ENCODE data around the gene TCF4. TPM values are rescaled to one million over a fixed set of nuclear protein-coding genes. Genes with fewer than 3 reads are reported as not detected.

TCF4 gene
- total RNA-seq, 1 experiment from 2014 or later: 93.7 TPM

DNA sequence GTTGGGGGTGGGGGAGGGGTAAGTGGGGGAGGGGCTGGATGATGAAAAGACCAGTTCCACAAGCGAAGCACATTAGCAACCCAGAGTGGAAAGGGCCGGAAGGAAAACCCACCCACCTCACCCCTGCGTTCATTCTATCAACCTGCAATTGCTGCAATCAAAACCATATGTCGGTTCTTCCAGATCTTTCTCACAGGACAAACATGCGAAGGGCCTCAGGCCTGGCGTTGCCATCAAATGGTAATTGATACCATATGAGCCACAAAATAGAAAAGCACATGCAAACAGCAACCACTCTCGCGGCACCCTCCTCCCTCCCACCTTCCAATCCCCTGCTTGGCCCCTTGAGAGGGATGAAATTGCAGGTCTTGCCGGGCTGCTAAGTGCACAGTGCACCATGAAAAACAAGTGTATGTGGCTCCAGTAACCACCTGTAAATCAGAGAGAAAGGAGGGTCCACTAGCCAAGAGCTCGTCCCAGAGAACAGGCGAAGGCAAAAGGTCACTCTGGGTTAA, 287.5 kb downstream of the TCF4 start:
- BruUV-seq (replicated peaks): no TSS peak
- H3K27ac Mint-ChIP-seq (ENCODE audit: unreplicated experiment): no peak overlapping the region
- no peak overlapping the region for H3K4me3 Mint-ChIP-seq (ENCODE audit: unreplicated experiment)
- ChIA-PET POLR2A (no interaction called here), CTCF (no interaction called here)
- H3K36me3 Mint-ChIP-seq (ENCODE audit: insufficient read depth, unreplicated experiment): peaks cover 14% of the 10 kb centered on the region
- no peak for DNase-seq
- H3K27me3 Mint-ChIP-seq (ENCODE audit: insufficient read depth, unreplicated experiment): no peaks in the 10 kb centered on the region
- TF ChIP-seq, protein P1, sequence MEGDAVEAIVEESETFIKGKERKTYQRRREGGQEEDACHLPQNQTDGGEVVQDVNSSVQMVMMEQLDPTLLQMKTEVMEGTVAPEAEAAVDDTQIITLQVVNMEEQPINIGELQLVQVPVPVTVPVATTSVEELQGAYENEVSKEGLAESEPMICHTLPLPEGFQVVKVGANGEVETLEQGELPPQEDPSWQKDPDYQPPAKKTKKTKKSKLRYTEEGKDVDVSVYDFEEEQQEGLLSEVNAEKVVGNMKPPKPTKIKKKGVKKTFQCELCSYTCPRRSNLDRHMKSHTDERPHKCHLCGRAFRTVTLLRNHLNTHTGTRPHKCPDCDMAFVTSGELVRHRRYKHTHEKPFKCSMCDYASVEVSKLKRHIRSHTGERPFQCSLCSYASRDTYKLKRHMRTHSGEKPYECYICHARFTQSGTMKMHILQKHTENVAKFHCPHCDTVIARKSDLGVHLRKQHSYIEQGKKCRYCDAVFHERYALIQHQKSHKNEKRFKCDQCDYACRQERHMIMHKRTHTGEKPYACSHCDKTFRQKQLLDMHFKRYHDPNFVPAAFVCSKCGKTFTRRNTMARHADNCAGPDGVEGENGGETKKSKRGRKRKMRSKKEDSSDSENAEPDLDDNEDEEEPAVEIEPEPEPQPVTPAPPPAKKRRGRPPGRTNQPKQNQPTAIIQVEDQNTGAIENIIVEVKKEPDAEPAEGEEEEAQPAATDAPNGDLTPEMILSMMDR (IDR thresholded peaks at IDR 0.05; ENCODE audit: insufficient read depth in 1 of 2, low read depth in 1 of 2, low read length in 1 of 2, severe bottlenecking in 1 of 2, unreplicated experiment in 1 of 2): no peak
- intact Hi-C loops (cut with micrococcal nuclease; ENCODE audit: unreplicated experiment): no loop called here
- Histone ChIP-seq H3K36me3 (ENCODE audit: control insufficient read depth, insufficient read depth, low read length) (no peaks in the 10 kb centered on the region), H3K4me3 (ENCODE audit: low read depth, low read length) (no peak overlapping the region), H3K4me1 (no peaks in the 10 kb centered on the region), H3K9me3 (no peaks in the 10 kb centered on the region), H3K27me3 (replicated peaks; ENCODE audit: control insufficient read depth, insufficient read depth, low read length) (no peaks in the 10 kb centered on the region)
- no peaks in the 10 kb centered on the region for H3K4me1 Mint-ChIP-seq (ENCODE audit: low read depth, unreplicated experiment)
- H3K9me3 Mint-ChIP-seq (ENCODE audit: unreplicated experiment): no peaks in the 10 kb centered on the region

DNA sequence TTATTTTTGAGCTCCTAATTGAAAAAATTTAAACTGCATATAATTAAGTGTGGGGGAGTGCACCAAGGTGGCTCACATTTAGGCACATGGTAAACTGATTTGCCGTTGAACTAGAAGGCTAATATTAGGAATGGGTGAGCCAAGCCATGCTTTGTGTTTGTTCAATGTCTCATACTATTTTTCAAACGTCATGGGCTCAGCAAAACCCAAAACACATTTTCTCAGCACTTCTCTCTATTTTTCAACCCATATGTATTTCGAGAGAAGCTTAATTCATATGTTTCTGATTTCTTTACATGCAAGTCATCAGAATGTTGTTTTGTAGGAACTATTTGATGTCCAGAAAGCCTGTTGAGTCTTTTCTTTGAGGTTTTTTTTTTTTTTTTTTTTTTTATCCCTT, 291.2 kb downstream of the TCF4 start:
- no peak overlapping the region for H3K4me3 ChIP-seq (ENCODE audit: low read depth, low read length)
- no peak overlapping the region for H3K27ac Mint-ChIP-seq (ENCODE audit: unreplicated experiment)
- no peaks in the 10 kb centered on the region for H3K4me1 Mint-ChIP-seq (ENCODE audit: low read depth, unreplicated experiment)
- DNase-seq: no peak
- no peak overlapping the region for H3K4me3 Mint-ChIP-seq (ENCODE audit: unreplicated experiment)
- ChIA-PET CTCF (no interaction called here), POLR2A (no interaction called here)
- H3K9me3 Mint-ChIP-seq (ENCODE audit: unreplicated experiment): no peaks in the 10 kb centered on the region
- no peaks in the 10 kb centered on the region for H3K4me1 ChIP-seq
- TF ChIP-seq, protein P1 (IDR thresholded peaks at IDR 0.05; ENCODE audit: insufficient read depth in 1 of 2, low read depth in 1 of 2, low read length in 1 of 2, severe bottlenecking in 1 of 2, unreplicated experiment in 1 of 2): no peak
- no peaks in the 10 kb centered on the region for H3K36me3 ChIP-seq (ENCODE audit: control insufficient read depth, insufficient read depth, low read length)
- peaks cover 17% of the 10 kb centered on the region for H3K36me3 Mint-ChIP-seq (ENCODE audit: insufficient read depth, unreplicated experiment)
- no peaks in the 10 kb centered on the region for H3K27me3 ChIP-seq (replicated peaks; ENCODE audit: control insufficient read depth, insufficient read depth, low read length)
- BruUV-seq (replicated peaks): no TSS peak
- intact Hi-C loops (cut with micrococcal nuclease; ENCODE audit: unreplicated experiment): no loop called here
- H3K27me3 Mint-ChIP-seq (ENCODE audit: insufficient read depth, unreplicated experiment): no peaks in the 10 kb centered on the region
- H3K9me3 ChIP-seq: no peaks in the 10 kb centered on the region

DNA sequence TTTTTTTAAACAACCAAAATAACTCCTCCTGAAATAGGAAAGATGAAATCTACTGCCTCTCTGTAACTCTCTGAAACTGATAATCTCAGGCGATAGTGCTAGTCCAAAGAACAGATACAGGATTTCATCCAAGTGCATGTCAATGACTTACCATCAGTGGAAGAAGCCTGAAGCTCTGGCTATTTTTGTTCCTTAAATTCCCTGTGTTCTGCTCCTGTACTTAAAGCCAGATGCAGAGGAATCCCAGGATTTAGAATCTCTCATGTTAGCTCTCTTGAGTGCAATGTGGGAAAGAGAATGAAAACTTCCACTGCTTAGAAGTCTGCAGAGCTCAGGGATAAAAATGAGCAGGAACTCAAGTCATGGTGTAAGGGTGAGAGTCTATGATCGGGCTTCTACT, 291.9 kb downstream of the TCF4 start:
- CTCF ChIA-PET: no interaction called here

More for the DNA sequence above, 291.9 kb downstream of the TCF4 start:
- Histone ChIP-seq H3K4me3 (ENCODE audit: low read depth, low read length) (no peak overlapping the region), H3K4me1 (no peaks in the 10 kb centered on the region; the same call in 1 of the 2 replicates), H3K27me3 (replicated peaks; ENCODE audit: control insufficient read depth, insufficient read depth, low read length) (no peaks in the 10 kb centered on the region), H3K9me3 (no peaks in the 10 kb centered on the region), H3K36me3 (ENCODE audit: control insufficient read depth, insufficient read depth, low read length) (no peaks in the 10 kb centered on the region)
- no peaks in the 10 kb centered on the region for H3K27me3 Mint-ChIP-seq (ENCODE audit: insufficient read depth, unreplicated experiment)
- peaks cover 16% of the 10 kb centered on the region for H3K36me3 Mint-ChIP-seq (ENCODE audit: insufficient read depth, unreplicated experiment)
- H3K4me1 Mint-ChIP-seq (ENCODE audit: low read depth, unreplicated experiment): no peaks in the 10 kb centered on the region
- no peak for DNase-seq
- no peaks in the 10 kb centered on the region for H3K9me3 Mint-ChIP-seq (ENCODE audit: unreplicated experiment)
- H3K4me3 Mint-ChIP-seq (ENCODE audit: unreplicated experiment): no peak overlapping the region
- TF ChIP-seq, protein P1 (IDR thresholded peaks at IDR 0.05; ENCODE audit: insufficient read depth in 1 of 2, low read depth in 1 of 2, low read length in 1 of 2, severe bottlenecking in 1 of 2, unreplicated experiment in 1 of 2): no peak
- H3K27ac Mint-ChIP-seq (ENCODE audit: unreplicated experiment): no peak overlapping the region
- intact Hi-C loops (cut with micrococcal nuclease; ENCODE audit: unreplicated experiment): no loop called here
- BruUV-seq (replicated peaks): no TSS peak
- POLR2A ChIA-PET: no interaction called here

Data from Caco-2 (cell line).